ENCODE results near the gene CTNNA3. TPM values are rescaled to one million over a fixed set of nuclear protein-coding genes. Genes with fewer than 3 reads are reported as not detected.

The CTNNA3 gene
- total RNA-seq, 4 donors from 2014 or later = 1.5 to 9.8 (median 4.3) TPM

DNA sequence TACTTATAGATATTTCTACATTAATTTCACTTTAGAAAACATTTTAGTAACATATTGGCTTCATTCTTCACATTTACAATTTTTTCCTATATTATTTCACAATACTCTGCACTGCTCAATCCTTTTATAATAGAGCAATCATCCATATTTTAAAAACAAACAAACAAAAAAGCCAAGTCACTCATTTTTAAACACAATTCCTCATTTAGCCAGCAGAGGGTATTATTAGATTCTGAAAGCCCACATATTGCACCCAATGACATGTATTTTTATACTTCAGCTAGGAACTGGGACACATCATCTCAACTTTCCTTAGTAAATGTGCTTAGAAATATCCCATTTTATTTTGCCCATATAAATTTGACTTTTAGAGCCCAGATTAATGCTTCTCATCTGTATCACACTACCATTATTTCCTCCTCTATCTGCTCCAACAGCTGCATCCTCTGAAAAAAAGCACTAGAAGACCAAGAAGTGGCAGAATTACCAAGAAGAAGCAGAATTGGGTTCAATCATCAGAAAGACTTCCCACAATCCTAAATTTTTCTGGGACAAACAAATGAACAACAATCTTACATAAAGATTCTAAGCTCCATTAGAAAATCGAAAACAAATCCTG is 29.5 kb downstream of the CTNNA3 start:
- DNase-seq = no peak
- Histone ChIP-seq H3K4me1 (no peaks in the 10 kb centered on the region), H3K27me3 (no peaks in the 10 kb centered on the region), H3K9me3 (no peaks in the 10 kb centered on the region), H3K36me3 (no peaks in the 10 kb centered on the region), H3K4me3 (no peak overlapping the region), H3K27ac (no peak overlapping the region)
- TF ChIP-seq, protein P1, sequence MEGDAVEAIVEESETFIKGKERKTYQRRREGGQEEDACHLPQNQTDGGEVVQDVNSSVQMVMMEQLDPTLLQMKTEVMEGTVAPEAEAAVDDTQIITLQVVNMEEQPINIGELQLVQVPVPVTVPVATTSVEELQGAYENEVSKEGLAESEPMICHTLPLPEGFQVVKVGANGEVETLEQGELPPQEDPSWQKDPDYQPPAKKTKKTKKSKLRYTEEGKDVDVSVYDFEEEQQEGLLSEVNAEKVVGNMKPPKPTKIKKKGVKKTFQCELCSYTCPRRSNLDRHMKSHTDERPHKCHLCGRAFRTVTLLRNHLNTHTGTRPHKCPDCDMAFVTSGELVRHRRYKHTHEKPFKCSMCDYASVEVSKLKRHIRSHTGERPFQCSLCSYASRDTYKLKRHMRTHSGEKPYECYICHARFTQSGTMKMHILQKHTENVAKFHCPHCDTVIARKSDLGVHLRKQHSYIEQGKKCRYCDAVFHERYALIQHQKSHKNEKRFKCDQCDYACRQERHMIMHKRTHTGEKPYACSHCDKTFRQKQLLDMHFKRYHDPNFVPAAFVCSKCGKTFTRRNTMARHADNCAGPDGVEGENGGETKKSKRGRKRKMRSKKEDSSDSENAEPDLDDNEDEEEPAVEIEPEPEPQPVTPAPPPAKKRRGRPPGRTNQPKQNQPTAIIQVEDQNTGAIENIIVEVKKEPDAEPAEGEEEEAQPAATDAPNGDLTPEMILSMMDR (IDR thresholded peaks at IDR 0.05) = peak; percentile 37 to 44 (median 39)
- no peak for TF ChIP-seq POLR2A (IDR thresholded peaks at IDR 0.05)
- intact Hi-C loops (cut with DNase I; ENCODE audit: low total_unique reads) = no loop called here

DNA sequence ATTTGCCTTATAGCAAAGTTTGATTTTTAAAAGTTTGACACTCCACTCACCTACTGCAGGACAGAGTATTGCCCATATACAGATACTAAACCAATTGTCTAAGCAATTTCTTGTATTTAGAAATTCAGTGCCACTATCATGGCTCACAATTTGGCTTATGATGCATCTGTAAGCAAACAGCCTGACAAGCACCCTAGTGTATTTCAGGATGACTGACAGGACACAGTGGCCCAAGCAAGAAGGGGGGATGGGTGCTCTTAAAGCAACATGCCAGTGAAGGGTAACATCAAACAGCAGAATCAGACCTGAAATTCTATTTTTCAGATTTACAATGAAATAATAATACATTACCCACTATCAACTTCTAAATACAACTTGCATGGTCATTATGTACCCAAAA is 30.5 kb downstream of the CTNNA3 start:
- no peaks in the 10 kb centered on the region for H3K27me3 ChIP-seq
- H3K4me1 ChIP-seq = no peaks in the 10 kb centered on the region
- no peak overlapping the region for H3K27ac ChIP-seq
- DNase-seq = no peak
- H3K9me3 ChIP-seq = no peaks in the 10 kb centered on the region
- intact Hi-C loops (cut with DNase I; ENCODE audit: low total_unique reads) = no loop called here
- H3K4me3 ChIP-seq = no peak overlapping the region
- H3K36me3 ChIP-seq = no peaks in the 10 kb centered on the region
- no peak for TF ChIP-seq POLR2A (IDR thresholded peaks at IDR 0.05)

DNA sequence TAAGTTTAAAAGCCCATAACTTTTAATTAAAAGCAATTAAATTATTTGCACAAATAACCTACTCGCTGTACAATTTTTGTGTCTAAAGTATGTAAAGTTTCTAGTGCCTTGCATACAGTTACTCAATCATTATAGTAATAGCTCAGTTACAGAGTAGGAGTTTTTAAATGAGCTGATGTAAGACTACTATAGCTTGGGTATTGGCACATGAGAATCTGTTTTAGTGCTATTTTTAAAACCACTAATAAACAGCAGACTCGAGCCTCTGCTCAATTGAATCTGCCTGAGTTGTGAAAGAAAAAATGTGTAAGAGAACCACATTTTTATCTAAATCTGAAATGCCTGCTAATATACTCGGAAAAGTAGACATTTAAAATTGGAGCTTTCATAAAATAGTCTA is 31.1 kb downstream of the CTNNA3 start:
- Histone ChIP-seq H3K4me3 (no peak overlapping the region), H3K9me3 (no peaks in the 10 kb centered on the region), H3K36me3 (no peaks in the 10 kb centered on the region), H3K4me1 (no peaks in the 10 kb centered on the region), H3K27me3 (no peaks in the 10 kb centered on the region), H3K27ac (no peak overlapping the region)
- no peak for DNase-seq
- intact Hi-C loops (cut with DNase I; ENCODE audit: low total_unique reads) = no loop called here
- no peak for TF ChIP-seq POLR2A (IDR thresholded peaks at IDR 0.05)
- TF ChIP-seq, protein P1 (IDR thresholded peaks at IDR 0.05) = no peak

DNA sequence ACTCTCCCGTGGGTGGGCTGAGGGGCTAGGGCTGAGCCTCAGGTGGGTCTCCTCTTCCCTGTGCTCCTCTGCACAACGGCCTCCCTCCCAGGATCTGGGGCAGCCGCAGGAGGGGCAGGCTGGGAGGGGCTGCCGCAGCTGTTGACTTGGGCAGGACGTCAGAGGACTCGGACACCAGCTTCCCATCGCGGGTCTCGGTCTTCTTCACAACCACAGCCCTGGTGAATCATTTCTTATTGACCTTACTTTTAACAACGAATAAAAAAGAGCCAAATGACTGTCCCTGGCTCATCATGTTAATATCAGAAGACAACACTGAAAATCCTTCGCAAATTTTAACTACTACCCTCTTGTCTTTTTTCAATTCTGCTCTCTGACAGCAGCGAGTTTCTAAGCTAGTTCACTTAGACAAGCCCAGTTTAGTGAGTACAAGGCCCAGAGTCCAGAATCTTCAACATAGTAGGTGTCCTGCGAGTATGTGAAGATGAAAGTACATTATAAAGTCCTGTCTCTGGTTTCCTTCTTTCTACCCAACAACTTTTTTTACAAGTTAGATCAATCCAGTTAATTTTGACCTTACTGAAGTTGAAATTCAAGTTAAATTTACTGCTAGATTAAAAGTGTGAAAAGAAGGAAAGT is 32.4 kb downstream of the CTNNA3 start:
- no peak overlapping the region for H3K4me3 ChIP-seq

DNA sequence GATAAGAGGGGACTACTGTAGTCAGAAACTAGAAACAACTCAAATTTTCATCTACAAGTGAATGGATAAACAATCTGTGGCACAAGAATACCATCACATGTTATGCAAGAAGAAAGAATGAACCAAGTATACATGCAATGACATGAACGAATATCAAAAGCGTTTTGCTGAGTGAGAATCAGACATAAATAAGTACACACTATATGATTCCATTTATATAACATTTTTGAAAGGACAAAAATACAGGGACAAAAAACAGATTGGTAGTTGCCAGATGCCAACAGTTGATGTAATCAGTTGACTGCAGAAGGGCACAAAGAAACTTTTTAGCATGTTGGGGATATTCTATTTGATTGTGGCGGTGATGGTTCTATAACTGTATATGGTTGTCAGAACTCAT is 33.6 kb downstream of the CTNNA3 start:
- Histone ChIP-seq H3K4me3 (no peak overlapping the region), H3K27ac (no peak overlapping the region), H3K36me3 (no peaks in the 10 kb centered on the region), H3K27me3 (no peaks in the 10 kb centered on the region), H3K4me1 (no peaks in the 10 kb centered on the region), H3K9me3 (no peaks in the 10 kb centered on the region)
- DNase-seq = no peak
- TF ChIP-seq, protein P1 (IDR thresholded peaks at IDR 0.05) = no peak
- TF ChIP-seq POLR2A (IDR thresholded peaks at IDR 0.05) = no peak
- intact Hi-C loops (cut with DNase I; ENCODE audit: low total_unique reads) = no loop called here

More for the DNA sequence above, 32.4 kb downstream of the CTNNA3 start:
- intact Hi-C loops (cut with DNase I; ENCODE audit: low total_unique reads) = no loop called here
- Histone ChIP-seq H3K4me1 (no peaks in the 10 kb centered on the region), H3K27ac (no peak overlapping the region), H3K27me3 (no peaks in the 10 kb centered on the region), H3K36me3 (no peaks in the 10 kb centered on the region), H3K9me3 (no peaks in the 10 kb centered on the region)
- DNase-seq = no peak
- TF ChIP-seq, protein P1 (IDR thresholded peaks at IDR 0.05) = no peak
- no peak for TF ChIP-seq POLR2A (IDR thresholded peaks at IDR 0.05)

Data from uterus (tissue), 4 donors.